ENCODE results near the gene SERTM1.
A peak's percentile ranks its signal among the peaks of the same experiment; 100 is the strongest.

The SERTM1 gene

DNA sequence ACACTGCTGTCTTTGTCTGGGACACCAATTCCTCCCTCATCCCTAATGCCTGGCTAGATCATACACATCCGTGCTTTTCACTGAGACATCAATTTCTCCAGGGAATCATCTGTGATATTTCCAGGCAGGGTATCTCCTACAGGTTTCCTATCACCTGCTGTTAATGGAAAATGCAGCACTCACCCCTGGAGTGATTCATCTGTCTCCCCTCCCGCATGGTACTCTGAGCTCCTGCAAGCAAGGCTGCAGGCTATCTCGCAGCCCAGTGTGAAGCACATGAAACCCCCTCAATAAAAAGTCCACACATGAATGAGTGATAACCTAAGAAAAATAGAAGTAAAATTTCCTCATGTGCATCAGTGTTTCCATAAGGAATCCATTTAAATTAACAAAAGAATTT lies 38.5 kb downstream of the SERTM1 start:
- DNase-seq (ENCODE audit: low read depth) = no peak

DNA sequence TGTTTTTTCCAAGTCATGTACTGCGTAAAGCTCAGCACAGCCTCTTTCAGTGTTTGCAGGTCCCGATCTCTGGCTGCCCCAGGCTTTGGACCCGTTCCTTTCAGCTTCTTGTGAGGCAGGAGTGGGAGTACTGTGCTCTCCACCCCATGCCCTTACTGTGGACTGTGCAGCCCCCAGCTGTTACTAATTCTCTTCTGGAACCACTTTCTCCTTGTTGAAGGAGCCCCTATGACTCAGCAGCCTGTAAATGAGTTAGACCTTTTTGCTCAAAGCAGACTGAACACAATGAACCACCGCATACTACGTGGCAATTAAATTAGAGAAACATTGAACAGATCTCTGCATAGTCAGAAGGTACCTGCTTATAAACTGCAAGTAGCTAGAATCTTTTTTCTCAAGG lies 39.0 kb downstream of the SERTM1 start:
- no peak for DNase-seq (ENCODE audit: low read depth)

DNA sequence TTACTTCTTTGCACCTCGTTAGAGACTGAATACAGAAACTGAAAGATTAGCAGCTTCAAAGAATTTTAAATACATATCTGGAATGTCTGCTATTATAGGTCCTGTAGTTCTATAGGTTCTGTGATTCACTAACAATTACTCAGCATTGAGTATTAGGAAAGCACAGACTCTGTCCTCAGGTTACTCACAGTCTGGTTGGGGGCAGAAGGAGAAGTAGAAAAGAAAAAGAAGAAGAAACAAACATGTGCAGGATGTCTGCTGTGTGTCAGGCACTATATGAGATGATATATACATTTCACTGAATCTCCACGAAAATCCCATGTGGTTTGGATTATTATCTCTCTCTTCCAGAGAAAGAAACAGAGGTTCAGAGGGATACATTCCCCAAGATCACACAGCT lies 40.1 kb downstream of the SERTM1 start:
- DNase-seq (ENCODE audit: low read depth) = no peak

DNA sequence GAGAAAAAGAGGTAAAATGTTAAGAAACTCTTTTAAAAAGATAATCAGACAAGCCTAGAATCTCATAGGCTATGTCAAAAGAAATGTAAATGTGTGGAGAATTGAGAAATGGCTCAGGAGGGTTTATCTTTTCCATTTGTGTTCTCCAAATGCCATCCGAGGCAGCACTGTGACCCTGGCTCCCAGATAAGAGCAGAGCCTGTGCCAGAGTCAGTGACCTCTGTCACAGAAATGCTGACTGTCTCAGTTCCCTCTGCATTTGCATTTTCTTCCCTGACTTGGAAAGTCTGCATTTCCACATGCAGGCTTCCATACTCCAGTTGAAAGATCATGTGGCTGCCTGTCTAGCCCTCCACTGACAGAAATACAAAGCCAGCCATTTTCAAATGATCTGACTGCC lies 42.0 kb downstream of the SERTM1 start:
- no peak for DNase-seq (ENCODE audit: low read depth)

DNA sequence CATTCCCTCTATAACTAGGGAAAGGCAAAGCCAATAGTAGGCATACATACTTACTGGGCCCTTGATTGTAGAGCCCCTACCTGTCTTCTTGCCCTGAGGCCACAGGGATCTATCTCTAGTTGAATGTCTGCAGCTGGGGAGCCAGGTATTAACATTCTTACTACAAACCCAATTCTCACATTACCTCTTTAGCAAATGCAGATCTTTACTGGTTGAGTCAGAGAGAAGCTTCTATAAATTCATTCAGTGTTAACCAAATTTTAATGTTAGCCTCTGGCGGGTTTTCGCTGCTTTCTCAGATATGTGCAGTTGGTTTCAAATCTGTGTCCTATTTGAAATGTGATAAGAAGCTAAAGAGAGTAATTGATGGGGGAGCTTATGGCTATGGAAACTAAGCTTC lies 43.2 kb downstream of the SERTM1 start:
- no peak for DNase-seq (ENCODE audit: low read depth)

DNA sequence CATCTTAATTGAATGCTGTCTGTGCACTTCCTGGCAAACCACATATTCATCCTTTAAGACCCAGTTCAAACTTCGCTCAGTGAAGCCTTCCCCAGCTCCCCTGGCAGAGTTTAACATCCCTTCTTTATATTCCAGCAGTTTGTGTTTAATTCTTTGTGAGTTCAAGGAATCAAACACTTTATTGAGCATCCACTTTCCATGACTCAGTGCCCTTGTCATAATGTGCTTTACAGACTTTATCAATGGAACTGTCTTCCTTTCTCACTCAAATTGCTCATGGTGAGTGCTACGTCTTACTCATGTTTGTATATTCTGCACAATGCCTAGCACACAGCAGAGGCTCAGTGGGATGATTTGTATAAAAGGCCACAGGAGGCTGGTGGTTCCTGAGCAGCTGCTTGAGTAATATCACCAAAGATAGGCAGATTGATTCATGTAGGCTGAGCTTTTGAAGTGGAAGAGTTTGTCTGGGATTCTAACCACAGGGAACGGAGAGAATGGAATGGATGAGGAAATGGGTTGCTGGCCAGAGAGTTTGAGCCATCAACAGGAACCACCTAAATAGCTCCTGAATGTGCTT lies 44.2 kb downstream of the SERTM1 start:
- DNase-seq (ENCODE audit: low read depth) = peak; percentile 10

DNA sequence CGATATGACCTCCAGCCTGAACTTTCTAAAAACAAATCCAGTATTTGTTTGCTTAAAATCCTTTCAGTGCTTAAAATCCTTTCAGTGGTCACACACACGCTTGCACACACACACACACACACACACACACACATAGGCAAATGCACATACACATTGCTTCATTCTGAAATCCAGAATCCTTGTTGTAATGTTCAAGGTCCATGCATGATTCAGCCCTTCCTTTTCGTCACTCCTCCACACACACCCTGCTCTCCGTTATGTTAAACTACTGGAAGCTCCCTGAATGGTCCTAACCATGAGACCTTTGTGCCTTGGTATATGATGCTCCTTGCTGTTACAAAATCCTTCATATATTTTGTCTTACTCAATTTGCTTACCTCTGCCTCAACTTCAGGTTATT lies 44.9 kb downstream of the SERTM1 start:
- DNase-seq (ENCODE audit: low read depth) = no peak

DNA sequence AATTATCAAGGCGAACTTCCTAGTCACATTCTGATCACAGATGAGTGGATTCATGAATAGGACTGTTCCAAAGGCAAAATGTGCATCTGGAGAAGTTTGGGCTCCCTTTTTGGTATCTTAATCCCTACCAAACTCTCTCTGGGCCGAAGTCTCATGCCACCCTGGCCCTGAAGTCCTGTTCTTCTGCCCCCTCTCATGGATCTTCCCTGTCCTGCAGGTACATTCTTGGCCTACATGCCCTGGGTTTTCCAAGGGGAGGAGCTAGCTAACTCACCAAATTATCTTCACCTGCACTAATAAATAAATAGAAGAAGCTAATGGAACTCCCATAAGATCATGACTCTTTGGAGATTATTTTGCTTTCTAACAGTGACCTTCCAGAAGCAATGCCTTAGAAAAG lies 50.3 kb downstream of the SERTM1 start:
- DNase-seq (ENCODE audit: low read depth) = no peak

DNA sequence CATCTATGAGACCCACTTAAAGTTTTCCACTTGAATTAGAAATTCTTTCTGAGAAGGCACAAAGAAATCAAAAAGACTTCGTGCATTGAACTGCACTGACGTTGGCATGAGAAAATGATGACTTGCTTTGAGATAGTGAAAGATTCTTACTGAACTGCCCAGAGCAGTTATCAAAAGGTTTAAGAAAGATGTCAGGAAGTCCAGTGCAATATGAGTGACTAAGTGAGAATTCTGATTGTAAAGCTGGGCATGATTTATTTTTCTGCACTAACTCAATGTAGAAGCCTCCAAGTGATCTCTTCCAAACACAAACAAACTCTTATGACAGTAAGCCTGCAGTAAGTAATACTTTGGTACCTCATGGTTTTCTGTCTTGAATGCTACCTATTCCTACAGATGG lies 52.1 kb downstream of the SERTM1 start:
- no peak for DNase-seq (ENCODE audit: low read depth)

DNA sequence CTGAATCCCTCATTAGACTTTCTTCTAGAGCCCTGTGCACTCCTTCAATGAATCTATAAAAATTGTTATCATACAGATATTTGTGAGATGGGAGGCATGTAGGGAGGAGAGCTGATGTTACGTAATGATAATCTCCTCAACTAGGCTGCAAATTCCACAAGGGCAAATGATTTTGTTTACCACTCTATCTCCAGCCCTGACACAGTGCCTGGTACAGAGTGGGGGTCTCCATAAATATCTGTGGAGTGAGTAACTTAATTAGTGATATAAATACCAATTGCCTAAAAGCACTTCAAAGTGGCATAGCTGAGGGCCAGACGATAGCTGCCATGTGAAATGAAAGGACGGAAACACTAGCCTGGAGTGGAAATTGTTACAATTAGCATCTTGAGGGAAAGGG lies 54.2 kb downstream of the SERTM1 start:
- no peak for DNase-seq (ENCODE audit: low read depth)

DNA sequence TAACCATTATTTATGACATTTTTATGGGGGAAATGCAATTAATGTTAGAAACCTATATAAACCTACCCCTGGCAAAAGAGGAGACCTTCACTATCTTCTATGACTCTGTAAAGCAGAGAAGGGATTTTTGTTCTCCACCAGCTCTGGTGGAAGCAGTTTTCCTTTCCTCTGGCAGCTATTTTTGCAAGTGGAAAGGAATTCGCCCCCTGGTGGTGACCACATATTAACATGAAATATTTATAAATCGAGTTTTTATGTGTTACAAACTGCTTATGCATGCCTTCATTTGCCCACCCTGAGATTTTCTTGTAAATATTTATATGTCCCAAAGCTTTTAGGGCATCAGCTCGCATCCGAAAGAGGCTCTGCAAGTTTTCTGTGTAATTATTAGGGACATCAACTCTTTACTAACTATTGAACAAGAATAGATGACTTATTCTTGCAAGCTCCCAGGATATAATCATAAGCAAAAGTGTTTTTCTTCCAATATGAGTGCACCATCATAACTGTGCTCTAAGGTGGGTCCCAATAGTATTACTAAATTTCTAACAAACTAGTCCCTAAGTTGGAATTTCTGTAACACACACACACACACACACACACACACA lies 62.4 kb downstream of the SERTM1 start:
- peak; percentile 71 for DNase-seq (ENCODE audit: low read depth)

DNA sequence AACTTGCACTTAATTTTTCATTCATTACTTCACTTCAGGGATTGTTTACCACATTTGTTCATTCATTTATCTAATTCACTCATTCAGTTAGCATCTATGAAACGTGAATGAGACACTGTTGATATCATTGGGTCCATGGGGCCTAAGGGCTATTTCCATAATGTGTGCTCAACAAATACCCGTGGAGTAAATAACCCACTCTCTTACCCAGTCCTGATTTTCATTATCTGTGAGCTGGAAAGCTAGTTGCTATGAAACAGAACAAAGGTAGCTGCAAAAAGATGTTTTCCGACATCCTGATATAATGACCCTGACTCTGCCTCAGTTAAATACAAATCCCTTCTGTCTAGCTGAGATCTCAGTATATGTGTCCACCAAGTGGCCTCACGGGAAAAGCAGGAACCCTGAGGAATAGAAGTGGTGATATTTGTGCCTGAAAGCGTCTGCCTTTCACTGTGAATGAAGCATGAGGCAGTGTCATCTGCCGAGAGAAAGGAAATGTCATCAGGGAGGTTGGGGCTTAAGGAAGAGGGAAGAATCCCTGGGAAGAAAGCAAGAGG lies 63.8 kb downstream of the SERTM1 start:
- DNase-seq (ENCODE audit: low read depth) = no peak

DNA sequence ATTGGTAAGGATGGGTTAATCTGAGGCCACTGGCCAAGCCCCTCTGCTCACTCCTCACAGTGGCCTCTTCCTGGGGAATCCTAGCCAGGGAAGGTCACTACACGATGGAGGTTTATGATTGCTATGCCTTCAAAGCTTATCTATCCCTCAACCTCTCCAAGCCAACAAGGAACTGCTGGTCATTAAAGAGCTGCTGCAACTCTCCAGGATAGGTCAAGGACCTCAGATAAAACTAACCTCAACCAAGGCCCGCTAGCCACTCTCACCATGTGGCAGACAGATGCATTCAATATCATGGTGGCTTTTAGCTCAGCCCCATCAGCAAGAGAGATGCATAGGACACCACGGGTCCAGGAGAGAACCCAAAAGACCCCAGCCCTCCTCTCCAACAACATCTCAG lies 71.6 kb downstream of the SERTM1 start:
- no peak for DNase-seq (ENCODE audit: low read depth)

DNA sequence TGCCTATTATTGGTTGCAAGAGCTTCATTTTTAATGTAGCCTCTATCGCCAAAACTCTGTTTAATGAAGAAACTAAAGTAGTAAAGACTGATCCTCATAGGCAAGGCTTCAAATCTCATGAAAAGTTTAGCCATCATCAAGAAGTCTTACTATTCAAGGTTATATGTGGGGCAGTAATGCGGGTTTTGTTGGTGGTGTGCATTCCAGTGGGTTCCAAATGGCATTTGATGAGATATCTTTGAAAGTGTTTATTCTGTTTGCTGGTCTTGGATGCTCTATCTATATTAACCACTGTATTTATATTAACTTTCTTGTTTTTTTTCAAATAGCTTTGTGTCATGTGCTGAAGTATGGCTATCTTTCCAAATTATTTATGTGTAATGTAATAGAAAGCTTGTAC lies 72.2 kb downstream of the SERTM1 start:
- DNase-seq (ENCODE audit: low read depth) = no peak

All from ELR (cell line).